Measurements from ENCODE around the gene DNAJC7.

GRCh38 chr17:42055027-42055426, 37.8 kb upstream of the DNAJC7 start:
- TF ChIP-seq, protein P1, sequence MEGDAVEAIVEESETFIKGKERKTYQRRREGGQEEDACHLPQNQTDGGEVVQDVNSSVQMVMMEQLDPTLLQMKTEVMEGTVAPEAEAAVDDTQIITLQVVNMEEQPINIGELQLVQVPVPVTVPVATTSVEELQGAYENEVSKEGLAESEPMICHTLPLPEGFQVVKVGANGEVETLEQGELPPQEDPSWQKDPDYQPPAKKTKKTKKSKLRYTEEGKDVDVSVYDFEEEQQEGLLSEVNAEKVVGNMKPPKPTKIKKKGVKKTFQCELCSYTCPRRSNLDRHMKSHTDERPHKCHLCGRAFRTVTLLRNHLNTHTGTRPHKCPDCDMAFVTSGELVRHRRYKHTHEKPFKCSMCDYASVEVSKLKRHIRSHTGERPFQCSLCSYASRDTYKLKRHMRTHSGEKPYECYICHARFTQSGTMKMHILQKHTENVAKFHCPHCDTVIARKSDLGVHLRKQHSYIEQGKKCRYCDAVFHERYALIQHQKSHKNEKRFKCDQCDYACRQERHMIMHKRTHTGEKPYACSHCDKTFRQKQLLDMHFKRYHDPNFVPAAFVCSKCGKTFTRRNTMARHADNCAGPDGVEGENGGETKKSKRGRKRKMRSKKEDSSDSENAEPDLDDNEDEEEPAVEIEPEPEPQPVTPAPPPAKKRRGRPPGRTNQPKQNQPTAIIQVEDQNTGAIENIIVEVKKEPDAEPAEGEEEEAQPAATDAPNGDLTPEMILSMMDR (IDR thresholded peaks at IDR 0.05), result no peak
- no peak for TF ChIP-seq POLR2A (IDR thresholded peaks at IDR 0.05)

Data from lower leg skin (tissue), 3 donors.